K562 (cell line): ENCODE results near the gene DGCR8. TPM values are rescaled to one million over a fixed set of nuclear protein-coding genes. Genes with fewer than 3 reads are reported as not detected.

Source experiments
- BRD9 ChIP-seq: fragments of 450-650 bp; IDR thresholded peaks from 2 replicates; pipeline ENCODE4 v1.6.1; 2018; ENCODE audit warnings: low read depth; ENCODE audit not compliant: partially characterized antibody
- EWSR1 ChIP-seq: fragments of 450-650 bp; IDR thresholded peaks from 2 replicates; pipeline ENCODE4 v1.6.1; 2018; ENCODE audit warnings: borderline replicate concordance, mild to moderate bottlenecking, low read depth, moderate library complexity; ENCODE audit not compliant: partially characterized antibody
- FOXA1 ChIP-seq: fragments of 450-650 bp; IDR thresholded peaks from 2 replicates; pipeline ENCODE4 v1.6.1; 2016; ENCODE audit warnings: mild to moderate bottlenecking, borderline replicate concordance
- GATAD2B ChIP-seq: fragments of 450-650 bp; IDR thresholded peaks from 2 replicates; pipeline ENCODE4 v1.6.1; 2017; ENCODE audit warnings: mild to moderate bottlenecking, borderline replicate concordance
- NFE2L1 ChIP-seq: fragments of 450-650 bp; IDR thresholded peaks from 2 replicates; pipeline ENCODE4 v1.6.1; 2016; ENCODE audit warnings: missing genetic modification characterization, low read depth, mild to moderate bottlenecking, missing compliant biosample characterization, moderate library complexity, borderline replicate concordance
- RBM17 ChIP-seq: fragments of 200-400 bp; formaldehyde crosslinking; IDR thresholded peaks from 2 replicates; pipeline ENCODE4 v1.6.1; 2017; ENCODE audit warnings: low read depth, mild to moderate bottlenecking, low read length, borderline replicate concordance
- RBM22 ChIP-seq: fragments of 200-400 bp; formaldehyde crosslinking; IDR thresholded peaks from 2 replicates; pipeline ENCODE4 v1.6.1; 2018; ENCODE audit warnings: low read length, low read depth; ENCODE audit not compliant: poor library complexity, severe bottlenecking
- RHOXF2B ChIP-seq: fragments of 250-450 bp; sonication (Bioruptor Pico); conservative IDR thresholded peaks from 2 replicates; pipeline ENCODE4 v1.5.1; 2021
- SMARCC2 ChIP-seq: fragments of 450-650 bp; IDR thresholded peaks from 2 replicates; pipeline ENCODE4 v1.6.1; 2017; ENCODE audit warnings: antibody characterized with exemption, moderate library complexity, mild to moderate bottlenecking, low read depth
- SREBF1 ChIP-seq: fragments of 150-350 bp; IDR thresholded peaks from 2 replicates; pipeline ENCODE4 v1.6.1; 2014; ENCODE audit warnings: antibody characterized with exemption, low read depth, low read length, borderline replicate concordance
- TAF1 ChIP-seq: IDR thresholded peaks from 2 replicates; pipeline ENCODE4 v1.6.1; 2011; ENCODE audit warnings: mild to moderate bottlenecking, low read length, moderate library complexity; ENCODE audit not compliant: insufficient read depth, control insufficient read depth, severe bottlenecking; ENCODE audit errors: extremely low read depth
- XRCC4 ChIP-seq: IDR thresholded peaks from one replicate; pipeline ENCODE4 v1.6.1; 2011; ENCODE audit not compliant: insufficient read depth, insufficient read length; ENCODE audit errors: extremely low read depth
- ZNF586 ChIP-seq: fragments of 450-650 bp; formaldehyde crosslinking; conservative IDR thresholded peaks from 2 replicates; pipeline ENCODE4 v1.4.0; 2020; ENCODE audit warnings: mild to moderate bottlenecking, moderate library complexity
- polyA plus RNA-seq, 8 experiments: library from polyadenylated mRNA; depleted of rRNA in 4 of 8; stranded (reverse) in 5 of 8; unstranded in 3 of 8; fragments of >200 nt; fragmentation: Nextera tagmentation in 2 of 8; fragmentation: Illumina TruSeq in 1 of 8; extraction: Ambion mirVana in 2 of 8; extraction: Trizol in 1 of 8; gene quantifications; 2 replicates each; pipeline versions ENCODE4 v1.2.1 to v1.2.3, GENCODE V29; 2011 to 2014; ENCODE audit warnings: inconsistent platforms in 1 of 8, missing spikeins in 1 of 8
- total RNA-seq, 7 experiments: library from RNA; depleted of rRNA in 6 of 7; stranded (reverse); fragments of >200 nt in 6 of 7; fragmentation: Illumina TruSeq in 2 of 7; extraction: Trizol in 2 of 7; gene quantifications; 2 replicates each; pipeline versions ENCODE4 v1.2.1 to v1.2.3, GENCODE V29; 2011 to 2021; ENCODE audit warnings: low replicate concordance in 1 of 7
- TF ChIP-seq, protein P1 (sequence below): sonication (generic); formaldehyde crosslinking; IDR thresholded peaks from 2 replicates; pipeline ENCODE4 v1.4.0; 2020; ENCODE audit warnings: mild to moderate bottlenecking, missing genetic modification reagents
- TF ChIP-seq, protein P2 (sequence below): fragments of 250-450 bp; sonication (Bioruptor Pico); IDR thresholded peaks from 2 replicates; pipeline ENCODE4 v1.5.0; 2020; ENCODE audit warnings: mild to moderate bottlenecking
- TF ChIP-seq, protein P3 (sequence below): fragments of 250-450 bp; sonication (Bioruptor Pico); IDR thresholded peaks from 2 replicates; pipeline ENCODE4 v1.5.0; 2022; ENCODE audit warnings: mild to moderate bottlenecking
- TF ChIP-seq, protein P4 (sequence below): fragments of 450-650 bp; IDR thresholded peaks from 2 replicates; pipeline ENCODE4 v1.6.1; 2017; ENCODE audit warnings: antibody characterized with exemption, mild to moderate bottlenecking

The DGCR8 gene
- total and polyA plus RNA-seq, 9 of the 15 experiments (the other 6 are each of a cell fraction or from before 2014, with no cell fraction given): 5.9 to 144 (median 80.1) TPM

DNA sequence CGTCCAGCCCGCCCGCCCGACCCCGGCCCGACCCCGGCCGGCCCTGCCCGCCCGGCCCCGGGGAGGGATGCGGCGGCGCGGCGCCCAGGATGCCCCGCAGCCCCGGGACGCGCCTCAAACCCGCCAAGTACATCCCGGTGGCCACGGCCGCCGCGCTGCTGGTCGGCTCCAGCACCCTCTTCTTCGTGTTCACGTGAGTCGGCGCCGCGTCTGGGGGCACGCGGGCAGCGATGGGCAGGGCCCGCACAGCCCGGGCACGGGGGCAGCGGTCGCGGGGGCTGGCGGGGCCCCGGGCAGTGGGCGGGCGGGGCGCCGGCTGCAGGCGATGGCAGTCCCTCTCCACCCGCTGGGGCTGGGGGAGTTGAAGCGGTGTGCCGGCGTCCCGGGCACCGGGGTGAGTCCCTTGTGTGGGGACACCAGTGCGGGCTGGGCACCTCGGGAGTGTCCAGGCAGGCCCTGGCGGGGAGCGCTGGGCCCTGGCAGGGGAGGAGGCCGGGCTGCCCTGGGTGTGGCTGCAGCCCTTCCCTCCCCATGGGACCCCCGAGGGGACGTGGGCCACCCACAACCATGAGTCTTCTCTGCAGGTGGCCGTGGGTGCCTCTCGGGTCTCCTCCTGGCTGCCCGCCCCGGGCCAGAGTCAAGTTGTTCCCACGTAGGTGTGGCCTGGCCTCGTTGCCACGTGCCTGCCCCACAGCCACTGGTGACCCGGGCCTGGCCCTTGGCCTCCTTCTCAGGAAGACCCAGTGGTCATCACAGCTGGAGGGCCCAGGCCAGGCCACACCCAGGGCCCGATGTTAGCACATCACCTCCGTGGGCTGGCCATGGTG lies 52.0 kb downstream of the DGCR8 start (continued):
- TF ChIP-seq FOXA1 (no peak), XRCC4 (no peak), SMARCC2 (no peak), SREBF1 (no peak), NFE2L1 (no peak), GATAD2B (no peak), RBM17 (no peak), RBM22 (no peak), EWSR1 (no peak), BRD9 (no peak), ZNF586 (no peak), RHOXF2B (CRISPR knock-in tag) (no peak), TAF1 (no peak)
- TF ChIP-seq, protein P1, sequence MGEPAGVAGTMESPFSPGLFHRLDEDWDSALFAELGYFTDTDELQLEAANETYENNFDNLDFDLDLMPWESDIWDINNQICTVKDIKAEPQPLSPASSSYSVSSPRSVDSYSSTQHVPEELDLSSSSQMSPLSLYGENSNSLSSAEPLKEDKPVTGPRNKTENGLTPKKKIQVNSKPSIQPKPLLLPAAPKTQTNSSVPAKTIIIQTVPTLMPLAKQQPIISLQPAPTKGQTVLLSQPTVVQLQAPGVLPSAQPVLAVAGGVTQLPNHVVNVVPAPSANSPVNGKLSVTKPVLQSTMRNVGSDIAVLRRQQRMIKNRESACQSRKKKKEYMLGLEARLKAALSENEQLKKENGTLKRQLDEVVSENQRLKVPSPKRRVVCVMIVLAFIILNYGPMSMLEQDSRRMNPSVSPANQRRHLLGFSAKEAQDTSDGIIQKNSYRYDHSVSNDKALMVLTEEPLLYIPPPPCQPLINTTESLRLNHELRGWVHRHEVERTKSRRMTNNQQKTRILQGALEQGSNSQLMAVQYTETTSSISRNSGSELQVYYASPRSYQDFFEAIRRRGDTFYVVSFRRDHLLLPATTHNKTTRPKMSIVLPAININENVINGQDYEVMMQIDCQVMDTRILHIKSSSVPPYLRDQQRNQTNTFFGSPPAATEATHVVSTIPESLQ (CRISPR knock-in tag): no peak
- TF ChIP-seq, protein P2, sequence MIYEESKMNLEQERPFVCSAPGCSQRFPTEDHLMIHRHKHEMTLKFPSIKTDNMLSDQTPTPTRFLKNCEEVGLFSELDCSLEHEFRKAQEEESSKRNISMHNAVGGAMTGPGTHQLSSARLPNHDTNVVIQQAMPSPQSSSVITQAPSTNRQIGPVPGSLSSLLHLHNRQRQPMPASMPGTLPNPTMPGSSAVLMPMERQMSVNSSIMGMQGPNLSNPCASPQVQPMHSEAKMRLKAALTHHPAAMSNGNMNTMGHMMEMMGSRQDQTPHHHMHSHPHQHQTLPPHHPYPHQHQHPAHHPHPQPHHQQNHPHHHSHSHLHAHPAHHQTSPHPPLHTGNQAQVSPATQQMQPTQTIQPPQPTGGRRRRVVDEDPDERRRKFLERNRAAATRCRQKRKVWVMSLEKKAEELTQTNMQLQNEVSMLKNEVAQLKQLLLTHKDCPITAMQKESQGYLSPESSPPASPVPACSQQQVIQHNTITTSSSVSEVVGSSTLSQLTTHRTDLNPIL (CRISPR knock-in tag): no peak
- TF ChIP-seq, protein P3, sequence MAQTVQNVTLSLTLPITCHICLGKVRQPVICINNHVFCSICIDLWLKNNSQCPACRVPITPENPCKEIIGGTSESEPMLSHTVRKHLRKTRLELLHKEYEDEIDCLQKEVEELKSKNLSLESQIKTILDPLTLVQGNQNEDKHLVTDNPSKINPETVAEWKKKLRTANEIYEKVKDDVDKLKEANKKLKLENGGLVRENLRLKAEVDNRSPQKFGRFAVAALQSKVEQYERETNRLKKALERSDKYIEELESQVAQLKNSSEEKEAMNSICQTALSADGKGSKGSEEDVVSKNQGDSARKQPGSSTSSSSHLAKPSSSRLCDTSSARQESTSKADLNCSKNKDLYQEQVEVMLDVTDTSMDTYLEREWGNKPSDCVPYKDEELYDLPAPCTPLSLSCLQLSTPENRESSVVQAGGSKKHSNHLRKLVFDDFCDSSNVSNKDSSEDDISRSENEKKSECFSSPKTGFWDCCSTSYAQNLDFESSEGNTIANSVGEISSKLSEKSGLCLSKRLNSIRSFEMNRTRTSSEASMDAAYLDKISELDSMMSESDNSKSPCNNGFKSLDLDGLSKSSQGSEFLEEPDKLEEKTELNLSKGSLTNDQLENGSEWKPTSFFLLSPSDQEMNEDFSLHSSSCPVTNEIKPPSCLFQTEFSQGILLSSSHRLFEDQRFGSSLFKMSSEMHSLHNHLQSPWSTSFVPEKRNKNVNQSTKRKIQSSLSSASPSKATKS (CRISPR knock-in tag): no peak
- TF ChIP-seq, protein P4, sequence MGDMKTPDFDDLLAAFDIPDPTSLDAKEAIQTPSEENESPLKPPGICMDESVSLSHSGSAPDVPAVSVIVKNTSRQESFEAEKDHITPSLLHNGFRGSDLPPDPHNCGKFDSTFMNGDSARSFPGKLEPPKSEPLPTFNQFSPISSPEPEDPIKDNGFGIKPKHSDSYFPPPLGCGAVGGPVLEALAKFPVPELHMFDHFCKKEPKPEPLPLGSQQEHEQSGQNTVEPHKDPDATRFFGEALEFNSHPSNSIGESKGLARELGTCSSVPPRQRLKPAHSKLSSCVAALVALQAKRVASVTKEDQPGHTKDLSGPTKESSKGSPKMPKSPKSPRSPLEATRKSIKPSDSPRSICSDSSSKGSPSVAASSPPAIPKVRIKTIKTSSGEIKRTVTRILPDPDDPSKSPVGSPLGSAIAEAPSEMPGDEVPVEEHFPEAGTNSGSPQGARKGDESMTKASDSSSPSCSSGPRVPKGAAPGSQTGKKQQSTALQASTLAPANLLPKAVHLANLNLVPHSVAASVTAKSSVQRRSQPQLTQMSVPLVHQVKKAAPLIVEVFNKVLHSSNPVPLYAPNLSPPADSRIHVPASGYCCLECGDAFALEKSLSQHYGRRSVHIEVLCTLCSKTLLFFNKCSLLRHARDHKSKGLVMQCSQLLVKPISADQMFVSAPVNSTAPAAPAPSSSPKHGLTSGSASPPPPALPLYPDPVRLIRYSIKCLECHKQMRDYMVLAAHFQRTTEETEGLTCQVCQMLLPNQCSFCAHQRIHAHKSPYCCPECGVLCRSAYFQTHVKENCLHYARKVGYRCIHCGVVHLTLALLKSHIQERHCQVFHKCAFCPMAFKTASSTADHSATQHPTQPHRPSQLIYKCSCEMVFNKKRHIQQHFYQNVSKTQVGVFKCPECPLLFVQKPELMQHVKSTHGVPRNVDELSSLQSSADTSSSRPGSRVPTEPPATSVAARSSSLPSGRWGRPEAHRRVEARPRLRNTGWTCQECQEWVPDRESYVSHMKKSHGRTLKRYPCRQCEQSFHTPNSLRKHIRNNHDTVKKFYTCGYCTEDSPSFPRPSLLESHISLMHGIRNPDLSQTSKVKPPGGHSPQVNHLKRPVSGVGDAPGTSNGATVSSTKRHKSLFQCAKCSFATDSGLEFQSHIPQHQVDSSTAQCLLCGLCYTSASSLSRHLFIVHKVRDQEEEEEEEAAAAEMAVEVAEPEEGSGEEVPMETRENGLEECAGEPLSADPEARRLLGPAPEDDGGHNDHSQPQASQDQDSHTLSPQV: no peak
